SW 1271 (cell line): ENCODE data around the gene SEMA3A.

Experiments used
- DNase-seq, 2 experiments: peaks; one replicate each; lab custom pipeline; 2025; lab: John Stamatoyannopoulos, UW

SEMA3A gene

GRCh38 chr7:83930262-83930661, 264.3 kb downstream of the SEMA3A start:
- no peak for DNase-seq

GRCh38 chr7:83925860-83926259, 268.7 kb downstream of the SEMA3A start:
- no peak for DNase-seq

GRCh38 chr7:83921941-83922607, 272.5 kb downstream of the SEMA3A start:
- DNase-seq = no peak

GRCh38 chr7:83921271-83921940, 273.2 kb downstream of the SEMA3A start:
- no peak for DNase-seq

GRCh38 chr7:83918142-83918541, 276.4 kb downstream of the SEMA3A start:
- DNase-seq = no peak

GRCh38 chr7:83913174-83913573, 281.4 kb downstream of the SEMA3A start:
- DNase-seq = no peak

GRCh38 chr7:83908526-83908925, 286.1 kb downstream of the SEMA3A start:
- DNase-seq = no peak
